Endothelial cell of umbilical vein (primary cell): ENCODE data around the gene CUBN. TPM values are rescaled to one million over a fixed set of nuclear protein-coding genes. Genes with fewer than 3 reads are reported as not detected.
A peak's percentile ranks its signal among the peaks of the same experiment; 100 is the strongest.

Experiments used
- BruUV-seq: library from RNA; stranded (reverse); fragments of 400-500 nt; replicated peaks from 2 replicates; lab custom pipeline; 2021; lab: Mats Ljungman, UMichigan
- CTCF ChIA-PET: fragments of 300-600, 350-600 bp; sonication (Branson Sonifier 250); formaldehyde crosslinking; loops from one replicate; lab custom pipeline; 2021; ENCODE audit warnings: antibody characterized with exemption, inconsistent platforms; lab: Charles Lee
- POLR2A ChIA-PET: fragments of 300-600, 350-600 bp; sonication (Branson Sonifier 250); formaldehyde crosslinking; loops from one replicate; lab custom pipeline; 2021; ENCODE audit warnings: antibody characterized with exemption, inconsistent platforms; lab: Charles Lee
- DNase-seq: peaks from one replicate; pipeline ENCODE4 v3.0.0-alpha.2; 2011; ENCODE audit warnings: low read depth, low spot score
- FAIRE-seq: peaks from 2 replicates; lab custom pipeline; 2011; peaks lifted over from hg19 to GRCh38; lab: Jason Lieb, UNC
- H2AFZ ChIP-seq: 2 replicates; pipeline ENCODE4 v1.6.0; 2012; ENCODE audit warnings: low read depth, low read length, control low read depth, inconsistent platforms
- H3K27ac ChIP-seq: 2 replicates; pipeline ENCODE4 v1.5.1; 2011; ENCODE audit warnings: low read depth, mild to moderate bottlenecking, control low read depth, low read length, moderate library complexity; ENCODE audit not compliant: insufficient read depth
- H3K27me3 ChIP-seq, 2 experiments: 2 replicates each; pipeline versions ENCODE4 v1.6.0 to v1.6.1; 2011; ENCODE audit warnings: low read length in 2 of 2, mixed read lengths in 1 of 2; ENCODE audit not compliant: control insufficient read depth in 2 of 2, insufficient read depth in 2 of 2
- H3K36me3 ChIP-seq, 2 experiments: 2 replicates in 1 of 2; 3 replicates in 1 of 2; pipeline ENCODE4 v1.5.1; 2011; ENCODE audit warnings: low read length in 2 of 2, mild to moderate bottlenecking in 1 of 2, moderate library complexity in 1 of 2; ENCODE audit not compliant: control insufficient read depth in 2 of 2, insufficient read depth in 2 of 2; ENCODE audit errors: extremely low read depth in 1 of 2
- H3K4me1 ChIP-seq: 3 replicates; pipeline ENCODE4 v1.5.1; 2011; ENCODE audit warnings: mild to moderate bottlenecking, low read length; ENCODE audit not compliant: control insufficient read depth, insufficient read depth; ENCODE audit errors: extremely low read depth
- H3K4me2 ChIP-seq: 2 replicates; pipeline ENCODE4 v1.6.1; 2011; ENCODE audit warnings: low read length, control low read depth, mixed read lengths; ENCODE audit not compliant: insufficient read depth
- H3K4me3 ChIP-seq, 3 experiments: fragments of 200-600 bp in 1 of 3; sonication (generic), shearing (Covaris generic) in 1 of 3; replicated peaks in 1 of 3; 2 replicates each; pipeline ENCODE4 v1.5.1; 2011 to 2016; ENCODE audit warnings: control low read depth in 3 of 3, low read length in 3 of 3, mild to moderate bottlenecking in 2 of 3, inconsistent platforms in 1 of 3, low read depth in 1 of 3, moderate library complexity in 1 of 3; ENCODE audit not compliant: insufficient read depth in 1 of 3
- H3K79me2 ChIP-seq: 2 replicates; pipeline ENCODE4 v1.6.0; 2012; ENCODE audit warnings: low read length, inconsistent platforms; ENCODE audit not compliant: control insufficient read depth, insufficient read depth
- H3K9ac ChIP-seq: replicated peaks from 2 replicates; pipeline ENCODE3; 2011; ENCODE audit warnings: low read length, control low read depth; ENCODE audit not compliant: insufficient read depth; ENCODE audit errors: extremely low read depth
- H3K9me1 ChIP-seq: replicated peaks from 3 replicates; pipeline ENCODE4 v1.6.0; 2011; ENCODE audit warnings: mild to moderate bottlenecking, low read length; ENCODE audit not compliant: control insufficient read depth, insufficient read depth; ENCODE audit errors: extremely low read depth
- H3K9me3 ChIP-seq: replicated peaks from 2 replicates; pipeline ENCODE4 v1.5.1; 2012; ENCODE audit warnings: low read length, inconsistent platforms; ENCODE audit not compliant: control insufficient read depth, insufficient read depth
- H4K20me1 ChIP-seq: replicated peaks from 2 replicates; pipeline ENCODE3; 2011; ENCODE audit warnings: mild to moderate bottlenecking, low read length; ENCODE audit not compliant: control insufficient read depth, insufficient read depth; ENCODE audit errors: extremely low read depth
- EZH2 ChIP-seq: IDR thresholded peaks from 2 replicates; pipeline ENCODE4 v1.6.1; 2012; ENCODE audit warnings: borderline replicate concordance, low read depth, mild to moderate bottlenecking, moderate library complexity, low read length, inconsistent platforms; ENCODE audit not compliant: severe bottlenecking
- FOS ChIP-seq: IDR thresholded peaks from 2 replicates; pipeline ENCODE4 v1.6.1; 2011; ENCODE audit warnings: mild to moderate bottlenecking, low read length, moderate library complexity, borderline replicate concordance; ENCODE audit not compliant: insufficient read depth
- GATA2 ChIP-seq: IDR thresholded peaks from 2 replicates; pipeline ENCODE4 v1.7.0; 2011; ENCODE audit warnings: low read depth, mild to moderate bottlenecking, moderate library complexity, mixed read lengths, low read length; ENCODE audit not compliant: insufficient read length, insufficient read depth
- JUN ChIP-seq: IDR thresholded peaks from 2 replicates; pipeline ENCODE4 v1.6.1; 2011; ENCODE audit warnings: borderline replicate concordance, low read depth; ENCODE audit not compliant: insufficient read length, insufficient read depth
- MYC ChIP-seq: IDR thresholded peaks from one replicate; pipeline ENCODE4 v1.6.1; 2011; ENCODE audit warnings: mild to moderate bottlenecking, low read depth, low read length
- POLR2A ChIP-seq: IDR thresholded peaks from 2 replicates; pipeline ENCODE4 v1.6.1; 2012; ENCODE audit warnings: low read depth, mild to moderate bottlenecking, control low read depth, low read length
- POLR2AphosphoS5 ChIP-seq: IDR thresholded peaks from 2 replicates; pipeline ENCODE4 v1.6.1; 2012; ENCODE audit warnings: low read depth, mild to moderate bottlenecking, control low read depth, low read length, moderate library complexity; ENCODE audit not compliant: insufficient read depth
- dilution Hi-C: fragments of 300-500 bp; cut with MboI; formaldehyde crosslinking; loops from one replicate; pipeline ENCODE4 v1.15.0; 2019; ENCODE audit warnings: low sequenced_read_pairs; ENCODE audit not compliant: extremely low pct_ligation_motif_present
- intact Hi-C: fragments of 100-400 bp; cut with micrococcal nuclease; formaldehyde crosslinking; loops from one replicate; pipeline ENCODE4 v1.10.0; 2022
- polyA plus RNA-seq, 4 experiments: library from polyadenylated mRNA; depleted of rRNA in 3 of 4; stranded (reverse) in 3 of 4; unstranded in 1 of 4; fragments of >200 nt; gene quantifications; 2 replicates each; pipeline versions ENCODE4 v1.2.1 to v1.2.3, GENCODE V29; 2011 to 2012; ENCODE audit warnings: missing spikeins in 1 of 4
- total RNA-seq: library from RNA; stranded (reverse); gene quantifications from 2 replicates; pipeline ENCODE4 v1.2.3, GENCODE V29; 2021
- TF ChIP-seq, protein P1 (sequence below), 2 donors: IDR thresholded peaks; 1 replicate in 1 of 2; 2 replicates in 1 of 2; pipeline ENCODE4 v1.5.1; 2011; ENCODE audit warnings: low read length in 2 of 2, mild to moderate bottlenecking in 2 of 2, moderate library complexity in 2 of 2, control low read depth in 1 of 2, inconsistent platforms in 1 of 2, low read depth in 1 of 2; ENCODE audit not compliant: insufficient read depth in 1 of 2; ENCODE audit errors: extremely low read depth in 1 of 2
- TF ChIP-seq, protein P2 (sequence below): IDR thresholded peaks from 2 replicates; pipeline ENCODE4 v1.6.1; 2011; ENCODE audit not compliant: insufficient read depth, insufficient read length

The CUBN gene
- total and polyA plus RNA-seq, 2 donors (not counting 3 experiments of a cell fraction or from before 2014, with no cell fraction given): 2.7 to 4.6 TPM

- DNase-seq: peak; percentile 88
- Histone ChIP-seq H3K27me3 (no peaks in the 10 kb centered on the region), H3K9ac (peak overlapping the region; percentile 76), H3K9me1 (no peaks in the 10 kb centered on the region), H3K4me2 (peak overlapping the region; percentile 40), H3K27ac (peak overlapping the region; percentile 96), H2AFZ (peak overlapping the region; percentile 69), H3K9me3 (no peaks in the 10 kb centered on the region), H4K20me1 (no peaks in the 10 kb centered on the region), H3K36me3 (no peaks in the 10 kb centered on the region), H3K4me1 (peaks cover 27% of the 10 kb centered on the region), H3K79me2 (no peaks in the 10 kb centered on the region), H3K4me3 (no peak overlapping the region)
- ChIA-PET POLR2A (interaction anchor here (0.6 to 2.1 kb wide), 4 partner anchors 10 to 245 kb away, joined by 3 to 8 read pairs (median 4); no protein-coding TSS in a partner anchor), CTCF (interaction anchor here (0.6 to 1.7 kb wide), 9 partner anchors 8 to 242 kb away, joined by 3 to 11 read pairs (median 4); no protein-coding TSS in a partner anchor)
- no peak for FAIRE-seq
- no peak for TF ChIP-seq POLR2AphosphoS5
- TF ChIP-seq, protein P1, sequence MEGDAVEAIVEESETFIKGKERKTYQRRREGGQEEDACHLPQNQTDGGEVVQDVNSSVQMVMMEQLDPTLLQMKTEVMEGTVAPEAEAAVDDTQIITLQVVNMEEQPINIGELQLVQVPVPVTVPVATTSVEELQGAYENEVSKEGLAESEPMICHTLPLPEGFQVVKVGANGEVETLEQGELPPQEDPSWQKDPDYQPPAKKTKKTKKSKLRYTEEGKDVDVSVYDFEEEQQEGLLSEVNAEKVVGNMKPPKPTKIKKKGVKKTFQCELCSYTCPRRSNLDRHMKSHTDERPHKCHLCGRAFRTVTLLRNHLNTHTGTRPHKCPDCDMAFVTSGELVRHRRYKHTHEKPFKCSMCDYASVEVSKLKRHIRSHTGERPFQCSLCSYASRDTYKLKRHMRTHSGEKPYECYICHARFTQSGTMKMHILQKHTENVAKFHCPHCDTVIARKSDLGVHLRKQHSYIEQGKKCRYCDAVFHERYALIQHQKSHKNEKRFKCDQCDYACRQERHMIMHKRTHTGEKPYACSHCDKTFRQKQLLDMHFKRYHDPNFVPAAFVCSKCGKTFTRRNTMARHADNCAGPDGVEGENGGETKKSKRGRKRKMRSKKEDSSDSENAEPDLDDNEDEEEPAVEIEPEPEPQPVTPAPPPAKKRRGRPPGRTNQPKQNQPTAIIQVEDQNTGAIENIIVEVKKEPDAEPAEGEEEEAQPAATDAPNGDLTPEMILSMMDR (IDR thresholded peaks at IDR 0.05; ENCODE audit: extremely low read depth in 1 of 2, insufficient read depth in 1 of 2, low read depth in 1 of 2, low read length in 2 of 2): no peak
- TF ChIP-seq, protein P2, sequence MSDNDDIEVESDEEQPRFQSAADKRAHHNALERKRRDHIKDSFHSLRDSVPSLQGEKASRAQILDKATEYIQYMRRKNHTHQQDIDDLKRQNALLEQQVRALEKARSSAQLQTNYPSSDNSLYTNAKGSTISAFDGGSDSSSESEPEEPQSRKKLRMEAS: no peak
- no peak for TF ChIP-seq EZH2
- no peak for TF ChIP-seq POLR2A
- TF ChIP-seq GATA2: no peak
- TF ChIP-seq MYC: no peak
- TF ChIP-seq JUN: no peak
- no peak for TF ChIP-seq FOS
- TSS peak; percentile 83 for BruUV-seq
- dilution Hi-C loops: no loop called here
- intact Hi-C loops: loop anchor here (1.0 kb wide), 2 partner anchors 18 to 130 kb away; no protein-coding TSS in a partner anchor
Measured at GRCh38 chr10:16986406-16987205, 143.0 kb downstream of the CUBN start.
